Central memory CD8-positive, alpha-beta T cell (primary cell): Measurements from ENCODE around the gene MRPL19.

Experiments
- ATAC-seq: fragments of 150-1000 bp; cut with Tn5 transposase; replicated peaks from 2 replicates; pipeline ENCODE4 v1.10.0; 2022; ENCODE audit warnings: mild to moderate bottlenecking, moderate FRiP score, moderate number of reproducible peaks; ENCODE audit not compliant: poor library complexity, severe bottlenecking; ENCODE audit errors: extremely low read depth
- DNase-seq, 2 donors: peaks; one replicate each; pipeline ENCODE4 v3.0.0; 2021; ENCODE audit warnings: low spot score in 2 of 2
- H3K27ac Mint-ChIP-seq: one replicate; pipeline ENCODE4 v1.8.0; 2022; ENCODE audit warnings: low read depth, mild to moderate bottlenecking, moderate library complexity, mixed read lengths
- H3K27me3 Mint-ChIP-seq: one replicate; pipeline ENCODE4 v1.8.0; 2022; ENCODE audit warnings: mixed read lengths
- H3K36me3 Mint-ChIP-seq: one replicate; pipeline ENCODE4 v1.8.0; 2022; ENCODE audit warnings: mild to moderate bottlenecking, moderate library complexity, mixed read lengths; ENCODE audit not compliant: insufficient read depth
- H3K4me1 Mint-ChIP-seq: one replicate; pipeline ENCODE4 v1.8.0; 2022; ENCODE audit warnings: mixed read lengths
- H3K4me3 Mint-ChIP-seq: one replicate; pipeline ENCODE4 v1.8.0; 2022; ENCODE audit warnings: mild to moderate bottlenecking, moderate library complexity, mixed read lengths
- H3K9me3 Mint-ChIP-seq: one replicate; pipeline ENCODE4 v1.8.0; 2022; ENCODE audit warnings: mixed read lengths

The MRPL19 gene

DNA sequence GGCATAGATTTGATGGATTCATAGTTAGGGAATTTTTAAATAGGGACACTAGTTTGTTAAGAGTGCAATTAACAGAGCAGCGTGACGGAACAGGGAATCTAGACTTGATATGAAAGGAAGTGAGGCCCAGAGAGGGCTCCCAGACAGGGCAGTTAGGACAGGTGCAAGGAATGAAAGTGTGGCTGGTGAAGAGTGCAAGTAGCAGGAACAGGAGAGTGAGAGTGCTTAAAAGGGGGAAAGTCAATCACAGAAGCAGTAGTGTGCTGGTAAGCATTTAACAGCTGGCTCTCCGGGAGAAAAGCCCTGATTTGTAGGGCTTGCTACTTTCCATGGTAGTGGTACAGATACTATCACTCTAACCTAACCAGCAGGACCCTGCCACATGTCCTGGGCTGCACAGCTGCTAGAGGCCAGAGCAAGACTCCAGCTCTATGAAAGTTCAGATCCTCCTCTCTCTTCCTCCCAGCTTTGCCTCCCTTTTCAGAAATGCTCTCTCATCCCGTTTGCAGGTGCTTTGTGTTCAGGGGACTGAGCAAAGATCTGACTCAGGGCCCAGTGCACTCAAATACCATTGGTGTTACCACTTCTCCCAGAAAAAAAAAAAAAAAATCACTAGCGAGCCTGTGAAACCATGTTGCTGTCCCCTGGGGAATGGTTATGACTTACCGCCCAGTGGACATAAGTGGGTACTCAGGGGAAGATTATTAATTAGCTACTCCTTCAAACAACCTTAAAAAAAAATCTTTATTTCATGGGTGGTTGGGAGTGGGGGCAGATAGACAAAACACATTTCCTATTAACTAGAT, 82.2 kb downstream of the MRPL19 start:
- Mint-ChIP-seq H3K4me3 (no peak overlapping the region), H3K9me3 (no peaks in the 10 kb centered on the region), H3K27ac (no peak overlapping the region), H3K4me1 (no peaks in the 10 kb centered on the region), H3K36me3 (no peaks in the 10 kb centered on the region), H3K27me3 (peaks cover 49% of the 10 kb centered on the region)
- DNase-seq (no peak), ATAC-seq (no peak)

- DNase-seq (no peak), ATAC-seq (no peak)
- H3K4me1 Mint-ChIP-seq: no peaks in the 10 kb centered on the region
- H3K9me3 Mint-ChIP-seq: no peaks in the 10 kb centered on the region
- H3K36me3 Mint-ChIP-seq: no peaks in the 10 kb centered on the region
- H3K27ac Mint-ChIP-seq: no peak overlapping the region
- H3K27me3 Mint-ChIP-seq: peaks cover 45% of the 10 kb centered on the region
- H3K4me3 Mint-ChIP-seq: no peak overlapping the region
Observed at GRCh38 chr2:75729861-75730260, 83.3 kb downstream of the MRPL19 start.

- Mint-ChIP-seq H3K9me3 (no peaks in the 10 kb centered on the region), H3K27me3 (peaks cover 72% of the 10 kb centered on the region), H3K27ac (no peak overlapping the region), H3K4me1 (no peaks in the 10 kb centered on the region), H3K36me3 (no peaks in the 10 kb centered on the region), H3K4me3 (no peak overlapping the region)
- no peak for ATAC-seq
- no peak for DNase-seq
Observed at GRCh38 chr2:75736276-75736675, 89.7 kb downstream of the MRPL19 start.

DNA sequence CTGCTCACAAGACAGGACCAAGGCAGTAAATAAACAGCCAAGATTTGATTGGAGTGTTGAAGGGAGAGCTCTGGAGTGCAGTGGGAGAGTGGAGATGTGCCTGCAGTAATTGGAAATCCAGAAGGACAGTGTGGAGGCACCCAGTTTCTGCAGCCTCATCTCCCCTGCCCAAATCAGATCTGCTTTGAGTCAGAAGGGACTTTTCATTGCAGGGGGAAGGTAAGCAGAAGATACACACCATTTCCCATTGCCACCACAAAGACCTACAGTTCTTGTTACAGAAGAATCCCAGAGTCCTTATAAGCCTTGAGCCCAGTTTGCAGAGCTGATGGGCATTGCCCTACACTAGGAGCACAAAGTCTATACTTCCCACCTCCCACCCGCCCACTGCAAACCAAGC, 91.4 kb downstream of the MRPL19 start:
- Mint-ChIP-seq H3K9me3 (peaks cover 3% of the 10 kb centered on the region), H3K4me1 (no peaks in the 10 kb centered on the region), H3K27me3 (peaks cover 61% of the 10 kb centered on the region), H3K4me3 (no peak overlapping the region), H3K27ac (no peak overlapping the region), H3K36me3 (no peaks in the 10 kb centered on the region)
- DNase-seq (no peak), ATAC-seq (no peak)
